Fibroblast of the aortic adventitia (primary cell): ENCODE results near the gene TMEM62. TPM values are rescaled to one million over a fixed set of nuclear protein-coding genes. Genes with fewer than 3 reads are reported as not detected.

Source experiments
- DNase-seq: peaks from one replicate; pipeline ENCODE4 v3.0.0-alpha.2; 2010; ENCODE audit warnings: low read depth
- H3K4me3 ChIP-seq: 2 replicates; pipeline ENCODE4 v1.5.1; 2011; ENCODE audit warnings: low read depth, mild to moderate bottlenecking, control low read depth, low read length, moderate library complexity
- total RNA-seq: library from RNA; depleted of rRNA; stranded (reverse); fragments of >200 nt; gene quantifications from 2 replicates; pipeline ENCODE4 v1.2.3, GENCODE V29; 2012; ENCODE audit warnings: low replicate concordance
- TF ChIP-seq, protein P1 (sequence below): IDR thresholded peaks from 2 replicates; pipeline ENCODE4 v1.5.1; 2011; ENCODE audit warnings: mild to moderate bottlenecking, low read length, control low read depth, inconsistent platforms; ENCODE audit not compliant: insufficient read depth

The TMEM62 gene
- total RNA-seq, 1 donor: 18.5 TPM

DNA sequence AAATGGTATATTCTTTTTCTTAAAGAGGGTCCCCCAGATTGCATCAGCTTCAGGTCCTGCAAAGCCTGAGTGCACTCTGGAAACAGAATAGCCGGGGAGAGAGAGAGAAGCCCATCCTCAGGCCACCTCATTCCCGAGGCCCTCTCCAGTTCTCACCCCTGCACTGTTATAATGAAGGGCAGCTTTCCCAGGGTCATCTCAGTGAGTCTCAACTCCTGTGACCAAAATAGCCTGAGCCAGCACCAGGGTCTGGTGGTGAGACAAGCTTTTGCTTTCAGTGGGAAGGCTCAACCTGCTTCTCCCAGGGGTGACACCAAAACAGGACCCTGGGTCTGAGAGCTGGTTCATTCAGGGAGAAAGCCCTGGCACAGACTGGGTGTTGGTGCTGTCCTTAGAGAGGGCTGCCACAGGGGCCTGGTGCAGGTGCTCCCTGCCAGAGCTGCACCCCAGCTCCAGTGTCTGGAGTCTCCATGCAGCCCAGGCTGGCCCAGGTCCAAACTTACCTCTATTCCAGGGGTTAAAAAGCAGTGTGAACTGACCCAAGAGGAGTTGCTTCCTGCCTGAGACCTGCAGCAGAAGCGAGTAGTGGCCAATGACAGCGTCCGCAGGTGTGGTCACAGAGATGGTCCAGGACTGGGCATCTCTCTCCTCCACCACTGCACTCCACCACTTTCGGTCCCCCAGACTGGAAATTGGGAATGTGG is 81.4 kb downstream of the TMEM62 start:
- TF ChIP-seq, protein P1, sequence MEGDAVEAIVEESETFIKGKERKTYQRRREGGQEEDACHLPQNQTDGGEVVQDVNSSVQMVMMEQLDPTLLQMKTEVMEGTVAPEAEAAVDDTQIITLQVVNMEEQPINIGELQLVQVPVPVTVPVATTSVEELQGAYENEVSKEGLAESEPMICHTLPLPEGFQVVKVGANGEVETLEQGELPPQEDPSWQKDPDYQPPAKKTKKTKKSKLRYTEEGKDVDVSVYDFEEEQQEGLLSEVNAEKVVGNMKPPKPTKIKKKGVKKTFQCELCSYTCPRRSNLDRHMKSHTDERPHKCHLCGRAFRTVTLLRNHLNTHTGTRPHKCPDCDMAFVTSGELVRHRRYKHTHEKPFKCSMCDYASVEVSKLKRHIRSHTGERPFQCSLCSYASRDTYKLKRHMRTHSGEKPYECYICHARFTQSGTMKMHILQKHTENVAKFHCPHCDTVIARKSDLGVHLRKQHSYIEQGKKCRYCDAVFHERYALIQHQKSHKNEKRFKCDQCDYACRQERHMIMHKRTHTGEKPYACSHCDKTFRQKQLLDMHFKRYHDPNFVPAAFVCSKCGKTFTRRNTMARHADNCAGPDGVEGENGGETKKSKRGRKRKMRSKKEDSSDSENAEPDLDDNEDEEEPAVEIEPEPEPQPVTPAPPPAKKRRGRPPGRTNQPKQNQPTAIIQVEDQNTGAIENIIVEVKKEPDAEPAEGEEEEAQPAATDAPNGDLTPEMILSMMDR: no peak
- H3K4me3 ChIP-seq: no peak overlapping the region
- no peak for DNase-seq

DNA sequence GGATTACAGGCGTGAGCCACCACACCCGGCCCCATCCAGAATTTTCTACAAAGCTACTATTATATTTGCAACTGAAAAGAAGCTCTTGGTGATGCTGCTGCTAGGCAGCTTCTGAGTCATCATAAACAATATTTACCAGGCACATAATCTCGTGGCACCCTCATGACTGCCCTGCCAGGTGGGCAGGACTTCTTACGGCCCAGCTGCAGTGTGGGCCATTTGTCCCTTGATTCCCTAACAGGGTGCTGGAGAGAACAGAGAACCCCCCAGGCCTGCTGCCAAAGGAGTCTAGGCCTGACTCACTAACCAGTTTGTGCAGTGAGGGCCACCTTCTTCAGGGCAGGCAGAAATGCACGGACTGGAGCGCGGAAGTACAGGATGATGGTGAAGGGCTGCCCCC is 82.6 kb downstream of the TMEM62 start:
- DNase-seq: no peak
- TF ChIP-seq, protein P1: no peak
- H3K4me3 ChIP-seq: no peak overlapping the region

DNA sequence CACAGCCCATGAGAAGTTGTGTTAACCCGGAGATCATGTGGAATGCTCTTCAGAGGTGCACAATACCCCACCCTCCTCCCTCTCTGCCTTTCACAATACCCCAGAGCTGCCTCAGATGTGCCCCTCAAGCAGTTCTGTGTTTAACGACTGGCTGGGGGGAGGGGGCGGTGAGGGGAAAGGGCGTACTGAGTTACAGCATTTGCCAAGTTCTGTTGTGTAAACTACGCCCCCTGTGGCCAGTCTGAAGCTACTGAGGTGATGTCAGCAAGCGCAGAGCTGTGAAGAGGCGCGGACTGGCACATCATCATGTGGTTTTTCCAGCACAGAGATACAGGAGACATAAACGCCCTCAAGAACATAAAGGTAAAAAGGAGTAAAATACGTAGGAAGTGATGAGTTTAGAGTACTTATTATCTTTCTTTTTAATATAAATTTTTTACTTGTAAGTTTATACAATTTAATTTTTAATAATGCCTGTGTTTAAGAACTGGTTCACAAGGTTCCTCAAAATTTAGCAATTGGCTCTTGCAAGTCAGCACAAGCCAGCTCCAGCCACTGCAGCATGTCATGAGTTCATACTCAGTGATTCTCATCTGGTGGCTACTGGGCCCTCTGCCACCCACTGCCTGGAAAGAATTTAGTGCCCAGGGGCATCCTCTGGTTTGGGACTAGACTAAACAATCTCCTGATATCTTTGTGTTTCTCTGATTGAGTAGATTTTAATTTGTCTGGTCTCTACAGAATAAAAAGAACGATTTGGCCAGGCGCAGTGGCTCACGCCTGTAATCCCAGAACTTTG is 85.7 kb downstream of the TMEM62 start:
- DNase-seq: peak; percentile 10
- H3K4me3 ChIP-seq: no peak overlapping the region
- TF ChIP-seq, protein P1: peak; percentile 19

DNA sequence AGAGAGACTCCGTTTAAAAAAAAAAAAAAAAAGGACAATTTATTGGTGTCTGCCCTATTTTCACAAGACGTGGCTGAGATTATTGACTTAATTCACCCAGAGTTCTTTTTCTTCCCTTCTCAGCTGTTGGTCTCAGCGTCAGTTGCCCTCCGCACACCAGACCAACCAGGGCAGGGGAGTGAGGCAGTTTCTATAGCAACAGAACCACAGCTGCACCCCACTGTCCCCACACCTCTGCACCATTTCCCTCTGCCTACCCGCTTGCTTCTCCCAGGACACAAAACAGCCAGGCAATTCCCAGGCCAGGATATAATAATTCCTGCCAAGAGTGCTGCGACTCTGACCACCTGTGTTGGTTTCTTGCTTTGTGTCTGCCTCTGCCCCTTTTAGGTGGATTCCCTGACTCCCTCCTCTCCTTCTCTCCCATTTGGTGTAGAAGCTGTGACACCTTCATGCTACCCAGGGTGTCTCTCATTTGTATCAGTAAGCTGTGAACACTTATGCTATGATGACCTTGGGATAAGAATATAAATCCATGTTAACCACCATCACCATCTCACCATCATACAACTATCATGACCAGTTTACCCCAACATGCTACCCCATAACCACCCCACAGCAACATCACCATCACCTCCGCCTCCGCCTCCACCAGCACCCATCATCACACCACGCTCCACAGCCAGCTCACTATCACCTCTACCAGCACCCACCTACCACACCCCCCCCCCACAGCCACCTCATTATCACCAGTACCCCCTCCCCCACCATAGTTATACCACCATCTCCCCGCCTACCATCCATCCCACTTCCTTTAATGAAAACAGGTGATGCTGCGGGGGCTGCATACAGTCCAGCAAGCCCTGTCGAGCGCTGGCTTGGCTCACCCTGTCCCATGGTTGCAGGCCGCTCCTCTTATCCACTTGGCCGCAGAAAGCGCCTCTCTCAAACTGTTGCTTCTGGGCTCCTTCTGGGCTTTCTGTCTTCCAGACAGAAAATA is 86.8 kb downstream of the TMEM62 start:
- TF ChIP-seq, protein P1: no peak
- no peak for DNase-seq
- no peak overlapping the region for H3K4me3 ChIP-seq

DNA sequence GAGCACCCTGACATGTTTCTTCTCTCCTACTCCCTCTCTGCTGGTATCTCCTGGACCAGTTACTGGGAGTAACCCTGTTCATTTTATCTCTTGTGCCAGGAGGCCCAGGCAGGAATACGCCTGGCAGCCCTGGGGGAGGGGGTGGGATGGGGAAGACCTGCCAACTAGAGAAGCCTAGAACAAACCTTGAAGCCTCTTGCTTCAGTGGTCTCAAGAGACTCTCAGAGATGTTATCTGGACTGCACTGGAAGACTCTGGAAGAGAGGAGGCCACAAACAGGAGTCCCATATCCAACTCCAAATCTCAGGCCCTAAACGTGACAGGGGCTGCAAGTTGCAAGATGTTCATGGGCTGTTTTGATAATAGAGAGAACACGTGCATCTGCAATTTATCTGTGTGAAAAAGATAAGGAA is 87.6 kb downstream of the TMEM62 start, which contains the start of gene EPB42:
EPB42 (minus strand) TSS at position 28 of the 413 bp plus-strand sequence. CDS start 193 bp downstream, outside the sequence.
- no peak within 1 kb of the TSS for H3K4me3 ChIP-seq
- DNase-seq: no peak
- TF ChIP-seq, protein P1: no peak

DNA sequence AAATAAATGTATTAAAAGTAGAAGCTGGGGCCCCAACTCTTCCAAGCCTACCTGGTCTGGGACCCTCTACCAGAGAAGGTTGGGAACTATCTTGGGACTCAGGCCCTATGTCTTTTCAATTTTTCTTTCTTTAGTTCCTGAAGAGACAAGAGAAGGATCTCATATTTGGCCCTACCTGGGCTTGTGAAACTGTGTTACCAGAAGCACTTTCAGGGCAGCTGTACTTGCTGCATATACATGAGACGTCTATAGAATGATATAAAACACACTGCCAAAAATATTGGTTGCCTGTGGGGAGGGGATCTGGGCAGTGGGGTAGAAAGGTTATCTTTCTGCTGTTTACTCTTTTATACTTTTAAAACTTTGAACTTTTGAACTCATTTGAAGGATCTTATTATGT is 88.0 kb downstream of the TMEM62 start:
- TF ChIP-seq, protein P1: no peak
- DNase-seq: no peak
- H3K4me3 ChIP-seq: no peak overlapping the region
